D341Med (cell line): Measurements from ENCODE around the gene CGB5.
"Not testable (repeated sequence)": the region's sequence is repeated elsewhere in the genome, so short reads cannot be mapped to it uniquely, and the experiment has no call there.

Experiments used
- DNase-seq: peaks from one replicate; pipeline ENCODE4 v3.0.0; 2012; ENCODE audit warnings: low spot score

The CGB5 gene

DNA sequence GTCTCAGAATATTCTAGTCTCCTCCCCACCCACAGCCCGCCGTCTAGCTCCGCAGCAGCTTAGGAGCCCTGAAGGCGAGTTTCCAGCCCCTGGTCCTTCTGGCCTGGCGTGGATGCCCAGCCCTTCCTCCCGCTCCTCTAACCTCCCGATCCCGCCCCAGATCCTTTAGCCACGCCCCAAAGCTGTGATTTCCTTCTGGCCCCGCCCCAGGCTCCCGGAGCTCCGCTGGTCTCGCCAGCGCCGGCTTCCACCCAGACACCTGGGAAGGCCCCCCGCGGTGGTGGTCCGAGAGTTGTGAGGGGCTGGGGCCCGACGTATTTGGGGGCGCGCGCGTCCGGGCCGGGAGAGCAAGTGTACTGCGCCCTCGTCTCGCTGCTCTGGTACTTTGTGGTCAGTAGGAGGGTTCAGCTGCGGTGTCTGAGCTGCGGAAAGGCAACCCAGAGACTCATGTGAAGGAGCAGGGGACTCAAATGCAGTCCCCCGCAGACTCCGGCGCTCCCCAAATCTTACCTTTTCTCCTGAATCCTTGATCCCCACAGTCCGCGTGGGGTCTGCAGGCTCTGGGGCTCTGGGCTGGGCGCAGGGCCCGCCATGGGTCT lies 14.1 kb downstream of the CGB5 start, which contains the start of gene CGB7:
Gene CGB7, minus strand, starts transcription at position 114 of the 599 bp plus-strand sequence. CDS start 2,374 bp downstream, outside the sequence.
- peak; percentile 62 for DNase-seq

- DNase-seq, result peak; percentile 40
Observed at GRCh38 chr19:49058562-49058961, 14.9 kb downstream of the CGB5 start.

GRCh38 chr19:49059053-49059452 lies 15.4 kb downstream of the CGB5 start:
- DNase-seq, result no peak

- DNase-seq, result no peak
Observed at GRCh38 chr19:49061000-49061399, 17.4 kb downstream of the CGB5 start.

- no peak for DNase-seq
Observed at GRCh38 chr19:49061445-49061844, 17.8 kb downstream of the CGB5 start.

DNA sequence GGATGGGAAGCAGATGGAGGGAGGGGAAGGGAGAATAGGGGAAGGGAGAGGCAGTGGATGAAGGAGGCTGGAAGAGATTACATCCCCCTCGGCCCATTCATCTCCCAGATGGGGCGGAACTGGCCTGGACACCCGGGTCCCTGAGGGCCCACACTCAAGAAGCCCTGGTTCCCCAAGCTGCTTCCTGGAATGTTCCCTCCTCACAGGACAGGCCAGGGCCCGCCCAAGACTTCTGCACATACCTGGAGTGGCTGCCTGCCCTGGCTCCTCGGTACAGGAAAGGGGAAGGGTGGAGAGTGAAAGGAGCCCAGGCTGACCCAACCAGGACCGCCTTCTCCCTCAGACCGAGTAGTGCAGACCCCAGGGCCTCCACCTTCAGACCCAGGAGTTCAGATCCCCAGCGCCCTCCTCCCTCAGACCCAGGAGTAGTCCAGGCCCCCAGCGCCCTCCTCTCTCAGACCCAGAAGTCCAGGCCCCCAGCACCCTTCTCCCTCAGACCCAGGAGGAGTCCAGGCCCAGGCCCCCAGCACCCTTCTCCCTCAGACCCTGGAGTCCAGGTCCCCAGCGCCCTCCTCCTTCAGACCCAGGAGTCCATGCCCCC lies 20.5 kb downstream of the CGB5 start:
- DNase-seq, result peak; percentile 38

GRCh38 chr19:49064768-49065611 lies 21.3 kb downstream of the CGB5 start, which contains the start of gene NTF4:
Gene NTF4, minus strand, starts transcription at chr19:49064818. Its CDS starts 2,821 bp downstream, at chr19:49061997.
- DNase-seq, result peak; percentile 73

DNA sequence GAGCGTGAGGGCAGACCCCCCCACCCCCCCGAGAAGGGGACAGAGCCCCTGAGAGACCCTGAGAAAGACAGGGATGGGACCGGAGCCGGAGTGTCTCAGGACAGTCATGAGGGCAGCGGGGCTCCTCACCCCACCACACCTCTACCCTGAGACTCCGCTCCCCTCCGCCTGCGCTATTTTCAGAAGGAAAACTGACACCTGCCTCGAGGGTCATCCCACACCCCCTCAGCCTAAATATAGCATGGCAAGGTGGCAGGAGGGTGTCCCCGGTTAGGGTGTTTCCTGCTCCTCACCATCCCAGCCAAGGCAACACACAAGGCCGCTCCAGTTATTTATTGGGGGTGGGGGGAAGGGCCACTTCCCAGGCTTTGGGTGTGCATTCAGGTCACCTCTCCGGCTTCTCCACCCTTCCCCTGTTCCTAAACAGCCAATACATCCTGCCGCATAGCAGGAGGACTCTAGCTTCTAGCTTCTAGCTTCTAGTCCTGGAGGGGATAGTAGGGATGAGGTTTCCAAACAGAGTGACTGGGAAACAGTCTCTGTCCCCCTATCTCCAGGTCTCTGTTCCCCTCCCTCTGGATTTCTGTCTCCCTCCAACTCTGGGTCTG lies 22.4 kb downstream of the CGB5 start:
- peak; percentile 21 for DNase-seq

GRCh38 chr19:49067554-49067953 lies 23.9 kb downstream of the CGB5 start:
- DNase-seq, result peak; percentile 43

GRCh38 chr19:49069026-49069425 lies 25.4 kb downstream of the CGB5 start:
- no peak for DNase-seq

- DNase-seq, result no peak
Observed at GRCh38 chr19:49070416-49070815, 26.8 kb downstream of the CGB5 start.

DNA sequence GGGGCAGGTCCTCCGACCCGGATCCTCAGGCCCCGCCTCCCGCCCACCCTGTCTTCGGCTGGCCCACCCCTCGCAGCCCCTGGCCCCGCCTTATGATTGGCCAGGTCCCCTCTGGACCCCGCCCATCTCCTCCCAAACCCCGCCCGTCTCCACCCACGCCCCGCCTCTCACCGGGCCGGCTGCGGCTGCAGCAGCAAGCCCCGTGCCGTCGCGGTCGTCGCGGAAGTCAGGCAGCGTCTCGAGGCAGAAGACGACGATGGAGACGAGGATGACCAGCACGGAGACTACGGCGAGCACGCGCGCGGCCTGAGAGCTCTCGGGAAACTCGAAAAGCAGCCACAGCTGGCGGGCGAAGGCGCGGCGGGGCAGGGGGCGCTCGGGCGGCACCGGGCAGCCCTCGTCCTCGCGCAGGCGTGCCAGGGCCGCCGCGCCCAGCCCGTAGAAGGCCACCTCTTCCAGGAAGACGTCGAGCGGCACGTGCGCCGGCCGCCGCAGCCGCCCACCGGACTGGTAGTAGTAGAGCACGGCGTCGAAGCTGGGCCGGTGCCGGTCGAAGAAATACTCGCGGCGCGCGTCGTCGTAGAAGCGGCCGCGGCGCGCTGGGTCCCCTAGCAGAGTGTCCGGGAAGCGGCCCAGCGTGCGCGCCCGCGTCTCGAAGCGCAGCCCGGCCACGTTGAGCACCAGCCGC lies 28.4 kb downstream of the CGB5 start:
- DNase-seq, result peak; percentile 72

DNA sequence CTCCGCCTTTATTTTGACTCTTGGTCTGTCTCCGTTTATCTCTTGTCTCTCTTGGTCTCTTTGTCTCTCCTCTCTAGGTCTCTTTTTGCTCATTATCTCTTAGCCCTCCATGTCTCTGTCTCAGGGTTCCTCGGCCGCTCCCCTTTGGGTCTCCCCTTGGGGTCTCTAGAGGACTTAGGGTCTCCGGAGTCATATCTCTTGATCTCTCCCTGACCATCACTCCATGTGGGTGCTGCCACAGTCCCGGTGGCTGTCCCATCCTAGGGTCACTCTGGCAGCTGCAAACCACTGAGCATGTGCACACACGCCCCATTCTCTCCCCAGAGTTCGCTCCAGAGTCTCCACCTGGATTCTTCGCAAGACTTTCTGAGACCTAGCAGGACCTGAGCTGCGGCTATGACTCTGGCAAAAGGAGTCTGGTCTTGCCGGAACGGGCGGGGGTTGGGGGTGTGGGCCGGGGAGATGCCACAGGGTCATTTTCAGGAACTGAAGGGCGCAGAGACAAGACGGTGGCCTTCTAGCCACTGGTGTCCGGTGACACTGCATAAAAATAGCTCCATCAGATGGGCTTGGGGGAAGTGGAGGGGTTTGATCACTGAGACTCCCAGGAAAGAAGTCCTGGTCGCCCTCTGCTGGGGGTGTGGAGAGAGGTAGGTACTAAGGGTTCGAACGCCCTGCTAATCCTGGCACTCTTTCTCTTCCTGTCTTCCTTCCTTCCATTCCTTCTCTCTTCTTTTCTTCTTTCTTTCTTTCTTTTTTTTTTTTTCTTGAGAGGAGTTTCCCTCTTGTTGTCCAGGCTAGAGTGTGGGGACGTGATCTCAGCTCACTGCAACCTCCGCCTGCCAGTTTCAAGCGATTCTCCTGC lies 30.1 kb downstream of the CGB5 start:
- peak; percentile 71 for DNase-seq

GRCh38 chr19:49074869-49075268 lies 31.2 kb downstream of the CGB5 start:
- DNase-seq, result not testable (repeated sequence)

GRCh38 chr19:49080392-49080791 lies 36.7 kb downstream of the CGB5 start:
- DNase-seq, result no peak

DNA sequence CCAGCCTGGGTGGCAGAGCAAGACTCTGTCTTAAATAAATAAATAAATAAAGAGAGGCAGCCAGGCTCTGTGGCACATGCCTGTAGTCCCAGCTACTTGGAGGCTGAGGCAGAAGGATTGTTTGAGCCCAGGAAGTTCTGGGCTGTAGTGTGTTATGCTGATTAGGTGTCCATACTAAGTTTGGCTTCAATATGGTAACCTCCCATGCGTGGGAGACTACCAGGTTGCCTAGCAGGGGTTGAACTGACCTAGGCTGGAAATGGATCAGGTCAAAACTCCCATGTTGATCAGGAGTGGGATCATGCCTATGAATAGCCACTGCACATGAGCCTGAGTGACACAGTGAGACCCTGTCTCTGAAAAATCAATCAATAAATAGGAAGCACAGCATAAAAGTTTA lies 37.6 kb downstream of the CGB5 start:
- DNase-seq, result no peak

DNA sequence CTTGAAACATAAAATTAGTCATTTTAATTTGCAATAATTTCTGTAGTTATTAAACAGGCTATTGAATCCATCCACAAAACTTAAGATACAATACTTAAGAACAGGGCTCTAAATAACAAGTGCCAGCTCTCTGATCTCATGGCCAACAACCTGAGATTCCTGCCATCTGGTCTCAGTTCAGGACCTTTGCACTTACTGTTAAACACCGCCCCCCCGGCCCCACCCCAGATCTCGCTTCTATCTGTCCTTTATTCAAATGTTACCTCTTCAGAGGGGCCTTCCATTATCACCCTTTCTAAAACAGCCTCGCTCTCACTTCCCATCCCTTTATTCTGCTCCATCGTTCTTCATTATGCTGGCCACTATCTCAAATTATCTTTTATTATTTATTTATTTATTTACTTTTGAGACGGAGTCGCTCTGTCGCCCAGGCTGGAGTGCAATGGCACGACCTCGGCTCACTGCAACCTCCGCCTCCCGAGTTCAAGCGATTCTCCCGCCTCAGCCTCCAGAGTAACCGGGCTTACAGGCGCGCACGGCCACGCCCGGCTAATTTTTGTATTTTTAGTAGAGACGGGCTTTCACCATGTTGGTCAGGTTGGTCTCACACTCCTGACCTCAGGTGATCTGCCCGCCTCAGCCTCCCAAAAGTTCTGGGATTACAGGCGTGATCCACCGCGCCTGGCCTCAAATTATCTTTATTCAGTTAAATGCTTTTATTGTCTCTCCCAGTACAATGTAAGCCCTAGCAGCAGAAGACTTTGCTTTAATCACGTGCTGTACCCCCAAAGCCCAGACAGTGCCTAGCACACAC lies 40.8 kb downstream of the CGB5 start:
- no peak for DNase-seq

DNA sequence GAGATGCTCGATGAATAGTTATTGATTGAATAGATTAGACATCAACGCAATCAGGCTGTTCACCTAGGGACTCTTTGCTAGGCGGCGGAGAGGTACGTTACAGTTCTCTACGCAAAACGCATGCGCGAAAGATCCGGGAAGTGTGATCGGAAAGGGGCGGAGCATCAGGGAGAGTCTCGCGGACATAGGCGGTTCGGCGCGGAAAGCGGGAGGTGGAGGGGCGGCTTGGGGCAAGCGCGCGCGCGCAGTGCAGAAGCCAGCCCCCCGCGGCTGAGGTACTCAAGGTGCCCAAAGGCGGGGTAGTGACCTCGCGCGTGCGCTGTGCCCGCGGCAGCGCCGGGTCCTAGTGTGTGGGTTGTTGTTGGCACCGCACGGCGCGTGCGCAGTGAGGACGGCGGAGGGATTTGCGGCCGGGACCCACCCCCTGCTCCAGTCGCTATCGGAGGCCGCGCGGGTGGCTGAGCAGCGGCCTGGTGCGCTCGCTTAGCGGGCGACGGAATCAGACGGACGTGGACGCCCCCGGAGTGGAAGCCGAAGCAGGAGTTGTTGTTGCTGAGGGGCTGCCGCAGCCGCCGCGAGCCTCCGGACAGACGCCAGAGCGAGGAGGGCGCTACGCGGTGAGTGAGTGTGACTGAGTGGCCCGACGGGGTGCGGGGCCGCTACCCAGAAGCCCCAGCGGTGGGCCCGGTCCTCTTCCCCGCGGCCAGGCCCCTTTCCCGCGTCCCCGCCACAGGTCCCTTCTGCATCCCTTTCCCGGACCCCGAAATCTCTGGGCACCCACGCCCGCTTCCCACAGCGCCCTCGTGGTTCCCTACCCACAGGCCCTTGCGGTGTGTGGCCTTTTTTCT lies 41.6 kb downstream of the CGB5 start, which contains the start of gene SNRNP70:
Gene SNRNP70, plus strand, starts transcription at position 432 of the 848 bp plus-strand sequence. CDS start 964 bp downstream, outside the sequence.
- DNase-seq, result peak; percentile 100

GRCh38 chr19:49085868-49086232 lies 42.2 kb downstream of the CGB5 start:
- peak; percentile 34 for DNase-seq
